ENCODE measurements around the gene OSBP.

Gene OSBP

GRCh38 chr11:59607703-59608454 is 7.7 kb downstream of the OSBP start:
- no peak for DNase-seq (ENCODE audit: low read depth in 2 of 2)

DNA sequence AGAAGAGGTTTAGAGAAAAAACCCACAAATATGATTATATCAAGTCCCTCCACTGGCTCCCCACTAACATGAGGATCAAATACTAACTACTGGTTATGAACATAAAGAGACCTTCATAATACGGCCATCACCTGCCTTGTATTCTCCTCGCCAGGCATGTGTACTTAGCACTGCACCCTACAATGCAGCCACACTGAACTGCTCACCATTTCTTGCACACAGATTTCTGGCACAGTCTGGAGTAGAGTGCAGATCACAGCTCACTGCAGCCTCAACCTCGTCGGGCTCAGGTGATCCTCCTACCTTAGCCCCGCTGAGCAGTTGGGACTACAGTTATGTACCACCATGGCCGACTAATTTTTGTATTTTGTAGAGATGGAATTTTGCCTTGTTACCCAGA is 13.1 kb downstream of the OSBP start:
- no peak for DNase-seq (ENCODE audit: low read depth in 2 of 2)

- DNase-seq (ENCODE audit: low read depth in 2 of 2) = no peak
Measured at GRCh38 chr11:59601788-59602187, 13.8 kb downstream of the OSBP start.

GRCh38 chr11:59600636-59601035 is 14.9 kb downstream of the OSBP start:
- DNase-seq (ENCODE audit: low read depth in 2 of 2) = no peak

DNA sequence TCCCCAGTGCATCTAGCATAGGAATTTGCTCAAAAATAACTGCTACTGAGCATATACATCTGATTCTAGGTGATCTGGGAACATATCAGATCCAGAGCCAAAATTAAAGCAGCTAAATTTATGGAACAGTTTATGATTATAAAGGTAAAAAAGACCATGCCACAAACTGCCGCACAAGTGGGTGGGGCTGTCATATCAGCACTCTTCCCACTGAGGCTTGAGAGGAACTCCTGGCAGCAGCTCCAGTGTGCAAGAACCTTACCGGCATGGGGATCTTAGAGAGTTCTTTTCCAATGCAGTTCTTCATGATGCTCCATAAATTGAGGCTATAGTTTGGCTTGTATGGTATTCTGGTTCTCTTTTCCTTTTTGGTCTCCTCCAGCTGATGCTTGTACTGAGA is 15.3 kb downstream of the OSBP start:
- DNase-seq (ENCODE audit: low read depth in 2 of 2) = no peak

- no peak for DNase-seq (ENCODE audit: low read depth in 2 of 2)
Measured at GRCh38 chr11:59598961-59599360, 16.6 kb downstream of the OSBP start.

- DNase-seq (ENCODE audit: low read depth in 2 of 2) = no peak
Measured at GRCh38 chr11:59584294-59584693, 31.3 kb downstream of the OSBP start.

DNA sequence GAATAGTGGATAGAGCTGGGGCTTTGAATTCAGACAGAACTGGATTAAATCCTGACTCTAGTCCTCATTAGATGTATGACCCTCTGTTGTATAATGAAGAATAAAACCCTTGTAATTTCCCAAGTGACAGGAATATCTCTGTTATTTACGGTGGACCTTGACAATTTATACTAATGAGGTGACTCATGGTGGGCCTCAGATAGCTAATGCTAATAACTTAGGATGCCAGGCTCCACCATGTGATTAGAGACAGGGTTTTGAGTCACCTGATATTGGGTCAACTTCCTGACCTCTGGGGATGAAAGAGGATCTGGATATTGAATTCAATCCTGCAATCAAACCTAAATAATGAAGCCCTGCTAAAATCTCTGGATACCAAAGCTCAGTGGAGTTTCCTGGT is 33.6 kb downstream of the OSBP start:
- DNase-seq (ENCODE audit: low read depth in 2 of 2) = no peak

DNA sequence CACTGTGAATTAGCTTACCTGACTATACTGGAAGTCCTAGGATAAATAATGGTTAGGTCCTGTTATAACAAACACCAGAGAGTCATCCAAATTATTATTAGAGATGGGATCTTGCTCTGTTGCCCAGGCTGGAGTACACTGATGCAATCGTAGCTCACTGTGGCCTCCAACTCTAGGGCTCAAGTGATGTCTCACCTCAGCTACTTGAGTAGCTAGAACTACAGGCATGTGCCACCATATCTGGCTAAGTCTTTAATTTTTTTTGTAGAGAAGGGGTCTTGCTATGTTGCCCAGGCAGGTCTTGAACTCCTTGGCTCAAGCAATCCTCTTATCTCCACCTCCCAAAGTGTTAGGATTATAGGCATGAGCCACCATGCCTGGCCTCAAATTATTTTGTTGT is 37.2 kb downstream of the OSBP start:
- DNase-seq (ENCODE audit: low read depth in 2 of 2) = no peak

DNA sequence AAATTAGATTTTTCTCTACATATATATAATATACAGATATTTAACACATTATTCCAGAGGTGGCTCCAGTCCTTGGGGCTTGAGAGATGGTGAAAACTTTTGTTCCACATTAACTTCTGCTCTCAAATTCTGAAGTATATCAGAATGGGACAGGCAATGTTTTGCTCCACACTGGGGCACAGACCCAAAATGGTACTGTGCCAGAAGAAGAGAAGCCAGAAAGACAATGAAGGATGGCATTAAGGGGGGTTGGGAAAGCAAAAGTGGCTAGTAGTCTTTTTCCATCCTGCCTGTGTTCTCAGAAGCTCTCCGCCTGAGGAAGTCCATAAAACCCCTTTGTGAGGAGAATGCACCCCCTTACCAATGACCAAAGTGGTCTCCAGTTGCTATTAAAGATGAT is 40.1 kb downstream of the OSBP start:
- DNase-seq (ENCODE audit: low read depth in 2 of 2) = no peak

DNA sequence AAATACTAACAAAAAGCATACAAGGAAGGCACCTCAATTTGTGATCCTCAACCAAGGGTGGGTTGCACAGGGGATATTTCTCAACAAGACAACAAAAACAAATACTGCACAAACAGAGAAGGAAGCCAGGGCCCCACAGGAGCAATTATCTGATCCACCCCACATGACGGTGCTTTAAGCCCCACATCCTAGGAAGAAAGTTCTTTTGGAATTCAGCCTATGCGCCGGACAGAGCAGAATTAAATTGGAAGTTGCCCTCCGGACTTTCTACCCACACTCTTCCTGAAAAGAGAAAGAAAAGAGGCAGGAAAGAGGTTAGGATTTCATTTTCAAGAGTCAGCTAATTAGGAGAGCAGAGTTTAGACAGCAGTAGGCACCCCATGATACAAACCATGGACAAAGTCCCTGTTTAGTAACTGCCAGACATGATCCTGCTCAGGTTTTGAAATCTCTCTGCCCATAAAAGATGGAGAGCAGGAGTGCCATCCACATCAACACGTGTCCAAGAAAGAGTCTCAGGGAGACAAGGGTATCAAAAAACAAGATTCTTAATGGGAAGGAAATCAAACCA is 40.6 kb downstream of the OSBP start:
- DNase-seq (ENCODE audit: low read depth in 2 of 2) = no peak

DNA sequence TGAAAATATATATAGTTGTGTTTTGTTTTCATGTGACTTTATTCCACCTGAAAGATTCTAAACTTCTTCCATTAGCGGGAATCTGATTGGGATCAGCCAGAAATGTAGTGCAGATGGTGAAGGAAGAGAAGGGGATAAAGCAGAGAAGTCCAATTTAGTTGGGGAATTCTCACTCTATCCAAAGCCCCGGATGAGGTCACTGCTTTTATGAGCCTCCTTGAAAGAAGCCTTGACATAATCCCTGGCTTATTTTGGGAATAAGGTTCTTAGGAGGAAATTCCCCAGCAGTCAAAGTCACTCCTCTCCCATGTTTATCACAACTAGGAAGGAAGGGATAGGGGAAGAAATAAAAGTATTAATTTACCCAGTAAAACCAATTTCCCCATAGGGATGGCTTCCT is 41.1 kb downstream of the OSBP start:
- no peak for DNase-seq (ENCODE audit: low read depth in 2 of 2)

DNA sequence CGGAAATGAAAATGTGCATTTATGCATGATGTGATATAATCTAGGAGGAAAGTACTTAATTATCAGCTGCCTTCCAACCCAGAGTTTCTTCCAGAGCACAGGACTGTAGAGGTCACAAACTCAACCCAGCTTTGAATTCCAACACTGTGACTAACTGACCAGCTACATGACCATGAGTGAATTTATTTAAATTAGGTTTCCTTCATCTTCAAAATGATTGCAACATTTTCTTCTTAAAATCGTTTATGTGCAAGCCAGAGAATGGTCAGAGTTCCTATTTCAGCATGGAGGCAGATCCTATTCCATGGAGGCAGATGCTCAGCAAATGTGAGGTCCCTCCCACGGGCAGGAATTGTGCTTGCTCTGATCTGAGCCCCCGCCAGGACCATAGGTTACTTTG is 42.4 kb downstream of the OSBP start:
- no peak for DNase-seq (ENCODE audit: low read depth in 2 of 2)

- DNase-seq (ENCODE audit: low read depth in 2 of 2) = no peak
Measured at GRCh38 chr11:59572091-59572490, 43.5 kb downstream of the OSBP start.

DNA sequence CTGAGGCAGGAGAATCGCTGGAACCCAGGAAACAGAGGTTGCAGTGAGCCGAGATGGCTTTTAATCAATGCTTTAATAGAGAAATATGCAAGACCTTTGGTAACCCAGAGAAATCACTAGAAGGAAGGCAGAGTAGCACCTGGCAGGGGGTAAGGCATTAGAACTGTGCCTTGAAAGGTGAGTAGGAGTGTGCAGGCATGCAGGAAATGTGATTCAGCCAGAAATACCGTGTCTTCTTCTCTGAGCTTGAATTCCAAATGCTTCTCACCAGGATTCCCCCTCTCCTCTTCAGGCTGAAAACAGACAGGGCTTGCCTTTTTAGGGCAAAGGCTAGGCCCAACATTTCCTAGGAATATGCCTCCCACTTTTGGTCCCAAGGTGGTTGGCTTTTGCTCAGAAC is 53.3 kb downstream of the OSBP start:
- DNase-seq (ENCODE audit: low read depth in 2 of 2) = no peak

GRCh38 chr11:59560702-59561473 is 54.7 kb downstream of the OSBP start:
- DNase-seq (ENCODE audit: low read depth in 2 of 2) = peak; percentile 67

DNA sequence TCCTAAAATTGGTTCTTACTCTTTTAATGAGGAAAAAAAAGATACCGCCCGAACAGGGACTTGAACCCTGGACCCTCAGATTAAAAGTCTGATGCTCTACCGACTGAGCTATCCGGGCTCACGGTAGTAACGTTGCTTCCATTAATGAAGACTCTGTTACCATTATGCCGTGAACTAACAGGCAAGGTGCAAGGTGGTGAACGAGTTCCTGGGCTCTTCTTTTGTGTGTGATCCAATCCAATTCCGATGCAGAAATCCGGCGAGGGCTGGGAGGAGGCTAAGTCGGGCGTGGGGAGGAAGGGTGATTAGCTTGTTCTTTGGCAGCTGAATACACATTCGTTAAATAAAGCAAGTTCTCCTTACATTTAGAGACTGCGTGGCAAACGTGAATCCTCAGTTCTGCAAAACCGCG is 55.3 kb downstream of the OSBP start:
- DNase-seq (ENCODE audit: low read depth in 2 of 2) = peak; percentile 44 to 50

DNA sequence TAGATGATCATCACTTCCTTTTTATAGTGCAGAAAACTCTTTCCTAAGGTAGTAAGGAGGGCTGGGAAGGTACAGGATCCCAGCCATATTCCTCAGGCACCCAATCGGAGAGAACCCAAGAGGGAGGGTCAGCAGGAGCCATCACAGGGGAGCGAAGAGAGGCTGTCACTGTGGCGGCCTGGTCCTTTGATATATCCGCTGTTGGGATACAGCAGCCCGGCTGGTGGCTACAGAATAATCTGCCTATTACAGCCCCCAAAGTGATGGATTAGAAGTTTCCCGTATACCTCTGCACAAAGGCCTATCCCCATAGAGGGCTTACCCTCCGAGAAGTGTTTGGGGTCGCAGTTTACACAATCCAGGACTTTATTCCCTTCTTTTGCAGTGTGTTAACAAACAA is 55.7 kb downstream of the OSBP start:
- no peak for DNase-seq (ENCODE audit: low read depth in 2 of 2)

DNA sequence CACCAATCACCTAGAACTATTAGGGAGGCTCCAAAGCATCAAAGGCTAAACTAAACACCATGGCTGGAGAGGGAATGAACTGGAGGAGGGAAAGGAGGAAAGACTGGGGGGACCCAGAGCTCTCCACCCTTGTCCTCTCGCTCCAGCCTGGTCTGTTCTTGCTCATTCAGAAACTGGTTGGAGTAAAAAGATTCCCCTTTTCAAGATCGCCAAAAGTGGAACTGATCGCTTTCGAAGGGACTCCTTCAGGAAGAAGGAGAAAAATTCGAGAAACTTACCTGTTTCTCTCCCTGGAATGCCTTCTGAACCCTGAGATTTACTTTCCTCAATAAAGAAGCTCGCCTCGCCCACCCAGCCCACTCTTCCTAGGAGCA is 57.3 kb downstream of the OSBP start:
- no peak for DNase-seq (ENCODE audit: low read depth in 2 of 2)

- DNase-seq (ENCODE audit: low read depth in 2 of 2) = no peak
Measured at GRCh38 chr11:59556917-59557348, 58.6 kb downstream of the OSBP start.

DNA sequence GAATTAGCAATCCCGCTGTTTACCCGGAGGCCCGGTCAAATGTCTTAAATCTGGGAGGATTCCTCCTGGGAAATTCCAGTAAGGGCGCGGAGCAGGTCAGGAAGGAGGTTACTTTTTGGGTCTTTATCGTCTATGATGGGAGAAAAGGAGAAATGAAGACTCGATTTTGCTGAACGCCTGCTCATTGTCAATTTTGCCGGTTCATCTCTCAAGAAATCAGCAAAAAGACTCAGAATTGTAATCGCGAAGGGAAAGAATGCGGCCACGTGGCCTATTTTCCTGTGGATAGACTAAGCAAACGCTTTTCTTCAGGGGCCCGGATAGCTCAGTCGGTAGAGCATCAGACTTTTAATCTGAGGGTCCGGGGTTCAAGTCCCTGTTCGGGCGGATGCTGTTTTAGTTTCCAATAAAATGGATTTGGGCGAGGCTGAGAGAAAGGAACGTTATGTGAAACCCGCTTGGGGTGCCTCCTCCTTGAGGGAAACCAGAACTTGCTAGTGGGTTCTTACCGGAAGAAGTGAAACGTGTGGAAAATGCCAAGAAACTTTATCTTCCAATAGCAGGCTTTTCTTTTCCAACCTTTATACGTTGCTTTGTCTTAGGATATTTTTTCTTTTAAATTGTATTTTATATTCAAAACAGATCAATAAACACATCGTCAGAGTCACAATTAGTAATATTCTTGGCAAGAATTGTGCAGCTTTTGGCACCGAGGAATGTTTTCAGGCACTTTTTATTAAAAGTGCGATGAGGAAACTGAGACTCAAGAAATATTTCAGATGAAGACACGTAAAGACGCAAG is 59.3 kb downstream of the OSBP start:
- DNase-seq (ENCODE audit: low read depth in 2 of 2) = peak; percentile 36 to 44

DNA sequence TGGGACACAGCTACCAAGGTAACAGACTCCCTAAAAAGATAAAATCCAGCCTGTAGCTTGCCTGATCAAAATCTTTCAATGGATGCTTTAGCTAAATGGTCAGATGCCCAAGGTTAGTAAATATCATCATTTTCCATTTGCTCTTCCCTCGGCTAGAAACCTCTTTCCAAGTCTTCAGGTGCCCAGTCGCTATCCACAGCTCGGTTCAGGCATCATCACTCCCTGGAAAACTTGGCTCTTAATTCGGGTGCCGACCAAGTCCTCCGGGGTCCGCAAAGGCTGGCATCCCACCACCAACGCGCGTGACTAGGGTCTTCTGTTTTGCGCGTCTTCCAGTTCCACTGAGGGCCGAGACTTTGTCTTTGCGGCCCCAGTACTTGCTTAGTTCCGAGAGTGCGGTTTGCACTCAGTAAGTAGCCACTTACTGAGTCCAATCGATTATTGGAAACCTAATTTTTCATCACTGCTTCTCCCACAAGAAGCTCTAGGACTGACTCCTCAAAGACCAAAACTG is 59.9 kb downstream of the OSBP start:
- DNase-seq (ENCODE audit: low read depth in 2 of 2) = no peak

All from activated CD8-positive, alpha-beta memory T cell treated with anti-CD3 and anti-CD28 coated beads for 4 hours (primary cell).